G401 (cell line): ENCODE data around the gene CUBN. TPM values are rescaled to one million over a fixed set of nuclear protein-coding genes. Genes with fewer than 3 reads are reported as not detected.
"Not testable (repeated sequence)": the region's sequence is repeated elsewhere in the genome, so short reads cannot be mapped to it uniquely, and the experiment has no call there.

ENCODE experiments used
- DNase-seq: peaks from one replicate; pipeline ENCODE4 v3.0.0-alpha.2; 2015; ENCODE audit warnings: low spot score
- in situ Hi-C: cut with HindIII; loops from 2 replicates; pipeline ENCODE4 v1.10.0; 2016; ENCODE audit warnings: low sequenced_read_pairs, mixed read lengths
- total RNA-seq: library from RNA; depleted of rRNA; stranded (reverse); fragments of >200 nt; shearing (Covaris generic); gene quantifications from 2 replicates; pipeline ENCODE4 v1.2.3, GENCODE V29; 2014

The CUBN gene
- total RNA-seq, 1 experiment from 2014 or later = 0.07 TPM

- DNase-seq = no peak
- in situ Hi-C loops = no loop called here
Observed at GRCh38 chr10:17143055-17143690, 13.6 kb upstream of the CUBN start.

- DNase-seq = no peak
- in situ Hi-C loops = no loop called here
Observed at GRCh38 chr10:17141504-17142229, 12.1 kb upstream of the CUBN start.

- in situ Hi-C loops = no loop called here
- no peak for DNase-seq
Observed at GRCh38 chr10:17140386-17140761, 10.8 kb upstream of the CUBN start.

- in situ Hi-C loops = no loop called here
- DNase-seq = no peak
Observed at GRCh38 chr10:17138460-17139042, 8.9 kb upstream of the CUBN start.

- in situ Hi-C loops = no loop called here
- no peak for DNase-seq
Observed at GRCh38 chr10:17134737-17135260, 5.2 kb upstream of the CUBN start.

GRCh38 chr10:17134282-17134681 lies 4.7 kb upstream of the CUBN start:
- no peak for DNase-seq
- in situ Hi-C loops = no loop called here

GRCh38 chr10:17128261-17128660 lies 1.4 kb downstream of the CUBN start:
- in situ Hi-C loops = no loop called here
- no peak for DNase-seq

GRCh38 chr10:17126327-17126726 lies 3.3 kb downstream of the CUBN start:
- DNase-seq = no peak
- in situ Hi-C loops = no loop called here

GRCh38 chr10:17125206-17125893 lies 4.3 kb downstream of the CUBN start:
- in situ Hi-C loops = no loop called here
- no peak for DNase-seq

- in situ Hi-C loops = no loop called here
- DNase-seq = no peak
Observed at GRCh38 chr10:17123961-17124360, 5.7 kb downstream of the CUBN start.

GRCh38 chr10:17122726-17123661 lies 6.6 kb downstream of the CUBN start:
- in situ Hi-C loops = no loop called here
- DNase-seq = no peak

- DNase-seq = no peak
- in situ Hi-C loops = no loop called here
Observed at GRCh38 chr10:17122052-17122451, 7.6 kb downstream of the CUBN start.

GRCh38 chr10:17120694-17121093 lies 8.9 kb downstream of the CUBN start:
- in situ Hi-C loops = no loop called here
- no peak for DNase-seq

GRCh38 chr10:17119845-17120244 lies 9.8 kb downstream of the CUBN start:
- in situ Hi-C loops = no loop called here
- no peak for DNase-seq

GRCh38 chr10:17116193-17116592 lies 13.4 kb downstream of the CUBN start:
- in situ Hi-C loops = no loop called here
- DNase-seq = no peak

- DNase-seq = no peak
- in situ Hi-C loops = no loop called here
Observed at GRCh38 chr10:17115683-17116082, 13.9 kb downstream of the CUBN start.

GRCh38 chr10:17114878-17115444 lies 14.7 kb downstream of the CUBN start:
- in situ Hi-C loops, DNase-seq: not testable (repeated sequence)

GRCh38 chr10:17113889-17114540 lies 15.6 kb downstream of the CUBN start:
- in situ Hi-C loops = no loop called here
- no peak for DNase-seq
